ENCODE measurements around the gene AGRP.

Gene AGRP

GRCh38 chr16:67463059-67463458 lies 20.3 kb downstream of the AGRP start:
- no peak for DNase-seq
- Histone ChIP-seq H3K23ac (ENCODE audit: low read length) (no peak overlapping the region), H3K36me3 (ENCODE audit: control insufficient read depth, insufficient read depth, low read length) (no peaks in the 10 kb centered on the region), H2BK15ac (replicated peaks; ENCODE audit: low read depth) (no peak overlapping the region), H2AK5ac (ENCODE audit: low read length) (no peak overlapping the region), H3K18ac (ENCODE audit: low read length) (no peak overlapping the region), H2BK120ac (ENCODE audit: low read depth, low read length) (no peak overlapping the region), H3K56ac (ENCODE audit: low read length) (no peak overlapping the region), H2BK5ac (ENCODE audit: low read length) (no peak overlapping the region), H3K9ac (ENCODE audit: low read length) (no peak overlapping the region), H3K4me2 (ENCODE audit: low read length) (no peak overlapping the region), H4K8ac (ENCODE audit: low read depth, low read length) (no peak overlapping the region), H3K4ac (ENCODE audit: low read depth, low read length) (no peak overlapping the region), H3K4me3 (ENCODE audit: low read length) (no peak overlapping the region), H3K79me2 (ENCODE audit: control insufficient read depth, insufficient read depth, low read length) (no peaks in the 10 kb centered on the region), H3K4me1 (ENCODE audit: control insufficient read depth, low read depth, low read length) (peaks cover 1% of the 10 kb centered on the region), H4K5ac (ENCODE audit: low read length) (no peak overlapping the region), H3K27me3 (ENCODE audit: insufficient read depth, low read length, poor library complexity) (no peaks in the 10 kb centered on the region), H3K79me1 (ENCODE audit: low read length) (peaks cover 6% of the 10 kb centered on the region), H3K27ac (ENCODE audit: low read depth, low read length) (no peak overlapping the region)
- WGBS (ENCODE audit: extremely low coverage, insufficient coverage, low lambda C conversion rate) = no CpG with 5 or more reads among the region's 5 CpGs

GRCh38 chr16:67462279-67462655 lies 21.1 kb downstream of the AGRP start:
- Histone ChIP-seq H3K27ac (ENCODE audit: low read depth, low read length) (no peak overlapping the region), H3K56ac (ENCODE audit: low read length) (no peak overlapping the region), H3K27me3 (ENCODE audit: insufficient read depth, low read length, poor library complexity) (no peaks in the 10 kb centered on the region), H2BK5ac (ENCODE audit: low read length) (no peak overlapping the region), H3K23ac (ENCODE audit: low read length) (no peak overlapping the region), H2BK120ac (ENCODE audit: low read depth, low read length) (no peak overlapping the region), H3K9ac (ENCODE audit: low read length) (no peak overlapping the region), H3K18ac (ENCODE audit: low read length) (no peak overlapping the region), H3K79me2 (ENCODE audit: control insufficient read depth, insufficient read depth, low read length) (no peaks in the 10 kb centered on the region), H4K5ac (ENCODE audit: low read length) (no peak overlapping the region), H3K79me1 (ENCODE audit: low read length) (peaks cover 6% of the 10 kb centered on the region), H2AK5ac (ENCODE audit: low read length) (no peak overlapping the region), H3K4me1 (ENCODE audit: control insufficient read depth, low read depth, low read length) (peaks cover 1% of the 10 kb centered on the region), H3K36me3 (ENCODE audit: control insufficient read depth, insufficient read depth, low read length) (no peaks in the 10 kb centered on the region), H2BK15ac (replicated peaks; ENCODE audit: low read depth) (no peak overlapping the region), H4K8ac (ENCODE audit: low read depth, low read length) (no peak overlapping the region), H3K4me2 (ENCODE audit: low read length) (no peak overlapping the region), H3K4ac (ENCODE audit: low read depth, low read length) (no peak overlapping the region), H3K4me3 (ENCODE audit: low read length) (no peak overlapping the region)
- WGBS (ENCODE audit: extremely low coverage, insufficient coverage, low lambda C conversion rate) = no CpG with 5 or more reads among the region's 5 CpGs
- DNase-seq = no peak

DNA sequence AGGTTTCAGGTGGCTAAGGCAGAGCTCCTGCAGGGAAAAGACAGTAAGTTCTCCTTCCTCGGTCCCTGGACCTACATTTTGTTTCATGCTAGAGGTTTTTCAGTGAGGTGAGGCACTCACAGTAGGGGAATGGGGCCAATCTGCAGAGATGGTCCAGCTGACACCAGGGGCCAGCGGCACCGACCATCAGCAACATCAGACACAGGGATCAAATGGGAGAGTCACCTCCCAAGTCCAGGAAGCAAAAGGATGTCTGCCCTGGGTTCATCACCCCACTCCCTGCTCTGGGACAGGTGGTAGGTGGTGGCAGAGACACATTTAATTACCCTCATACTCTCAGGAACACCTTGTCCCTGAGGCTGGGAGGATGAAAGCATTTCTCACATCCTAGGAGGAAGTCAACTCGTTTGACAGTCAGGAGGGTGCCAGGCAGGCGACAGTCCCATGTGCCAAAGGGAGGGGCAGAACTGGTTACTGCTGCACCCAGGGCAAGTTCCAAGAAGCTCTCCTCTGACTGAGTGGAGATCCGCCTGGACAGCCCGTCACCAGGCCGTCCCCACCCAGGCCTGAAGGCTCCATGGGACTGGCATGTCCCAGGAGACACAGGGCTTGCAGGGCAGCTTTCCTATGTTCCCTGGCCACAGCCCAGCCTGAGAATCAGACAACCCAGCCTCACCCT lies 21.6 kb downstream of the AGRP start:
- Histone ChIP-seq H2AK5ac (ENCODE audit: low read length) (no peak overlapping the region), H3K4ac (ENCODE audit: low read depth, low read length) (no peak overlapping the region), H2BK15ac (replicated peaks; ENCODE audit: low read depth) (no peak overlapping the region), H4K8ac (ENCODE audit: low read depth, low read length) (no peak overlapping the region), H3K36me3 (ENCODE audit: control insufficient read depth, insufficient read depth, low read length) (no peaks in the 10 kb centered on the region), H3K56ac (ENCODE audit: low read length) (no peak overlapping the region), H2BK5ac (ENCODE audit: low read length) (no peak overlapping the region), H3K79me1 (ENCODE audit: low read length) (peaks cover 6% of the 10 kb centered on the region), H3K4me1 (ENCODE audit: control insufficient read depth, low read depth, low read length) (peaks cover 1% of the 10 kb centered on the region), H2BK120ac (ENCODE audit: low read depth, low read length) (no peak overlapping the region), H3K79me2 (ENCODE audit: control insufficient read depth, insufficient read depth, low read length) (no peaks in the 10 kb centered on the region), H3K27ac (ENCODE audit: low read depth, low read length) (no peak overlapping the region), H3K4me2 (ENCODE audit: low read length) (no peak overlapping the region), H3K27me3 (ENCODE audit: insufficient read depth, low read length, poor library complexity) (no peaks in the 10 kb centered on the region), H3K9ac (ENCODE audit: low read length) (no peak overlapping the region), H3K23ac (ENCODE audit: low read length) (no peak overlapping the region), H4K5ac (ENCODE audit: low read length) (no peak overlapping the region), H3K4me3 (ENCODE audit: low read length) (no peak overlapping the region), H3K18ac (ENCODE audit: low read length) (no peak overlapping the region)
- DNase-seq = no peak
- no CpG with 5 or more reads among the region's 8 CpGs for WGBS (ENCODE audit: extremely low coverage, insufficient coverage, low lambda C conversion rate)

DNA sequence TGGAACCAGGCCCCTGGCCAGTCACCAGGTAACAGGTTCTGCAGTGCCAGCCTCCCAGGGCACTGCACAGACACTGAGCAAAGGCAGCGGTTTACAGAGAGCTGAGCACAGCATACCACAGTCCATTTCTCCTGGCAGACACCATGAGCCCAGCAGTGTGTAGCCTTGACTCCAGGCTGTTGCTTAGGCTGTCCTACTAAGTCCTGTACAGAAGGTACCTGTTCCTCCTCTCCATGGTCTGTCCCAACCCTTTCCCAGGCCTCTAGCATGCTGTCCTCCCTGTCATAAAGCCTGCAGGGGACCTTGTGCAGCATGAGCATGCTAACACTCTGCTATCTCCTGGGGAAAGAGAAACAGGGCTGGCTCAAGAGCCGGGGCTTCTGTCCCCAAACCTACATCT lies 22.4 kb downstream of the AGRP start:
- H3K4ac ChIP-seq (ENCODE audit: low read depth, low read length) = no peak overlapping the region
- peaks cover 6% of the 10 kb centered on the region for H3K79me1 ChIP-seq (ENCODE audit: low read length)
- H2AK5ac ChIP-seq (ENCODE audit: low read length) = no peak overlapping the region
- DNase-seq = no peak
- no peak overlapping the region for H3K4me3 ChIP-seq (ENCODE audit: low read length)
- peaks cover 1% of the 10 kb centered on the region for H3K4me1 ChIP-seq (ENCODE audit: control insufficient read depth, low read depth, low read length)
- no peaks in the 10 kb centered on the region for H3K79me2 ChIP-seq (ENCODE audit: control insufficient read depth, insufficient read depth, low read length)
- H3K23ac ChIP-seq (ENCODE audit: low read length) = no peak overlapping the region
- H2BK120ac ChIP-seq (ENCODE audit: low read depth, low read length) = no peak overlapping the region
- H3K36me3 ChIP-seq (ENCODE audit: control insufficient read depth, insufficient read depth, low read length) = no peaks in the 10 kb centered on the region
- H2BK5ac ChIP-seq (ENCODE audit: low read length) = no peak overlapping the region
- H3K18ac ChIP-seq (ENCODE audit: low read length) = no peak overlapping the region
- H3K9ac ChIP-seq (ENCODE audit: low read length) = no peak overlapping the region
- WGBS (ENCODE audit: extremely low coverage, insufficient coverage, low lambda C conversion rate) = no CpG with 5 or more reads among the region's 2 CpGs
- no peak overlapping the region for H3K27ac ChIP-seq (ENCODE audit: low read depth, low read length)
- H2BK15ac ChIP-seq (replicated peaks; ENCODE audit: low read depth) = no peak overlapping the region
- H4K5ac ChIP-seq (ENCODE audit: low read length) = no peak overlapping the region
- no peaks in the 10 kb centered on the region for H3K27me3 ChIP-seq (ENCODE audit: insufficient read depth, low read length, poor library complexity)
- no peak overlapping the region for H3K4me2 ChIP-seq (ENCODE audit: low read length)
- no peak overlapping the region for H3K56ac ChIP-seq (ENCODE audit: low read length)
- H4K8ac ChIP-seq (ENCODE audit: low read depth, low read length) = no peak overlapping the region

DNA sequence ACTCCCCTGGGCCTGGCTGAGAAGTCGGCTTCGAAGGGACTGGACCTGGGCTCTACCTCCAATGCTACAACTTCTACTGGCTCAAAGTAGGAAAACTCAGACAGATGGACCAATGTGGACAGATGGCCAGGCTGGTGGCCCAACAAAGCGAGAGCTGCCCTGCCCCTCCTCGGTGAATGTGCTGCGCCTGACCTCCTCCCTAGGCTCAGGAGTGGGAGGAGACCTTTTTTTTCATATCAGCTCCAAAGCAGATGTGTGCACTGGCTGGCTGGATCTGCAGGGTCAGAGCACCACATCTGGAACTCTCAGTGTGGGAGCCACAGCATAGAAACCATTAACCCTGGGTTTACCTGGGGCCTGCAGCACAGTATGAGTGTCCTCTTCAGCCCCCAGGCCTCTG lies 23.2 kb downstream of the AGRP start:
- Histone ChIP-seq H3K4me3 (ENCODE audit: low read length) (no peak overlapping the region), H3K4me2 (ENCODE audit: low read length) (no peak overlapping the region), H2AK5ac (ENCODE audit: low read length) (no peak overlapping the region), H3K4me1 (ENCODE audit: control insufficient read depth, low read depth, low read length) (no peaks in the 10 kb centered on the region), H3K9ac (ENCODE audit: low read length) (no peak overlapping the region), H3K18ac (ENCODE audit: low read length) (no peak overlapping the region), H2BK15ac (replicated peaks; ENCODE audit: low read depth) (no peak overlapping the region), H4K8ac (ENCODE audit: low read depth, low read length) (no peak overlapping the region), H3K27ac (ENCODE audit: low read depth, low read length) (no peak overlapping the region), H3K79me2 (ENCODE audit: control insufficient read depth, insufficient read depth, low read length) (no peaks in the 10 kb centered on the region), H3K36me3 (ENCODE audit: control insufficient read depth, insufficient read depth, low read length) (no peaks in the 10 kb centered on the region), H3K4ac (ENCODE audit: low read depth, low read length) (no peak overlapping the region), H2BK120ac (ENCODE audit: low read depth, low read length) (no peak overlapping the region), H4K5ac (ENCODE audit: low read length) (no peak overlapping the region), H3K27me3 (ENCODE audit: insufficient read depth, low read length, poor library complexity) (no peaks in the 10 kb centered on the region), H2BK5ac (ENCODE audit: low read length) (no peak overlapping the region), H3K23ac (ENCODE audit: low read length) (no peak overlapping the region), H3K56ac (ENCODE audit: low read length) (no peak overlapping the region), H3K79me1 (ENCODE audit: low read length) (peaks cover 3% of the 10 kb centered on the region)
- DNase-seq = no peak
- no CpG with 5 or more reads among the region's 5 CpGs for WGBS (ENCODE audit: extremely low coverage, insufficient coverage, low lambda C conversion rate)

DNA sequence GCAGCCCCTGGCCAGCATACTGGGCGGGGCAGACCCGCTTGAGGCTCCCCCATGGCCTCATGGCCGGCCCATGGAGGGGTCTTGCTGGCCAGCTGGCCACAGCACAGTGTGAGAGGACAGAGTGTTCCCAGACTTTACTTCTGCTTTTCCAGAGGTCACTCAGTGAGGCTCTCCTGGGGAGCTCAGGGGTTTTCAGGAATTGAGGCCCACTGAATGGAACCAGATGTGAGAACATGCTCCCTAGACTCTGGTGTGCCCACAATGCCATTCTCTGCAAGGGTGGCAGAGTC lies 23.5 kb downstream of the AGRP start:
- no peak overlapping the region for H3K4me2 ChIP-seq (ENCODE audit: low read length)
- H2AK5ac ChIP-seq (ENCODE audit: low read length) = no peak overlapping the region
- H3K27me3 ChIP-seq (ENCODE audit: insufficient read depth, low read length, poor library complexity) = no peaks in the 10 kb centered on the region
- no peak overlapping the region for H3K9ac ChIP-seq (ENCODE audit: low read length)
- no peak for DNase-seq
- no peak overlapping the region for H2BK120ac ChIP-seq (ENCODE audit: low read depth, low read length)
- H4K8ac ChIP-seq (ENCODE audit: low read depth, low read length) = no peak overlapping the region
- H3K4me3 ChIP-seq (ENCODE audit: low read length) = no peak overlapping the region
- H3K79me2 ChIP-seq (ENCODE audit: control insufficient read depth, insufficient read depth, low read length) = no peaks in the 10 kb centered on the region
- no peak overlapping the region for H2BK15ac ChIP-seq (replicated peaks; ENCODE audit: low read depth)
- no peak overlapping the region for H2BK5ac ChIP-seq (ENCODE audit: low read length)
- H3K27ac ChIP-seq (ENCODE audit: low read depth, low read length) = no peak overlapping the region
- H3K79me1 ChIP-seq (ENCODE audit: low read length) = peaks cover 2% of the 10 kb centered on the region
- no peak overlapping the region for H3K56ac ChIP-seq (ENCODE audit: low read length)
- WGBS (ENCODE audit: extremely low coverage, insufficient coverage, low lambda C conversion rate) = no CpG with 5 or more reads among the region's 3 CpGs
- no peak overlapping the region for H3K23ac ChIP-seq (ENCODE audit: low read length)
- H3K4ac ChIP-seq (ENCODE audit: low read depth, low read length) = no peak overlapping the region
- no peaks in the 10 kb centered on the region for H3K36me3 ChIP-seq (ENCODE audit: control insufficient read depth, insufficient read depth, low read length)
- H3K4me1 ChIP-seq (ENCODE audit: control insufficient read depth, low read depth, low read length) = no peaks in the 10 kb centered on the region
- no peak overlapping the region for H4K5ac ChIP-seq (ENCODE audit: low read length)
- no peak overlapping the region for H3K18ac ChIP-seq (ENCODE audit: low read length)

Measured in mesendoderm (in vitro differentiated cells).